Measurements from ENCODE around the gene GPR139.

GRCh38 chr16:20064931-20065330 is 8.8 kb downstream of the GPR139 start:
- TF ChIP-seq KLF17 (tag by site-specific recombination; IDR thresholded peaks at IDR 0.05) (no peak), KLF1 (tag by site-specific recombination; IDR thresholded peaks at IDR 0.05) (no peak), ZNF843 (tag by site-specific recombination; IDR thresholded peaks at IDR 0.05) (no peak)
- TF ChIP-seq, protein P1, sequence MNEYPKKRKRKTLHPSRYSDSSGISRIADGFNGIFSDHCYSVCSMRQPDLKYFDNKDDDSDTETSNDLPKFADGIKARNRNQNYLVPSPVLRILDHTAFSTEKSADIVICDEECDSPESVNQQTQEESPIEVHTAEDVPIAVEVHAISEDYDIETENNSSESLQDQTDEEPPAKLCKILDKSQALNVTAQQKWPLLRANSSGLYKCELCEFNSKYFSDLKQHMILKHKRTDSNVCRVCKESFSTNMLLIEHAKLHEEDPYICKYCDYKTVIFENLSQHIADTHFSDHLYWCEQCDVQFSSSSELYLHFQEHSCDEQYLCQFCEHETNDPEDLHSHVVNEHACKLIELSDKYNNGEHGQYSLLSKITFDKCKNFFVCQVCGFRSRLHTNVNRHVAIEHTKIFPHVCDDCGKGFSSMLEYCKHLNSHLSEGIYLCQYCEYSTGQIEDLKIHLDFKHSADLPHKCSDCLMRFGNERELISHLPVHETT (tag by site-specific recombination; IDR thresholded peaks at IDR 0.05), result no peak
- TF ChIP-seq, protein P2, sequence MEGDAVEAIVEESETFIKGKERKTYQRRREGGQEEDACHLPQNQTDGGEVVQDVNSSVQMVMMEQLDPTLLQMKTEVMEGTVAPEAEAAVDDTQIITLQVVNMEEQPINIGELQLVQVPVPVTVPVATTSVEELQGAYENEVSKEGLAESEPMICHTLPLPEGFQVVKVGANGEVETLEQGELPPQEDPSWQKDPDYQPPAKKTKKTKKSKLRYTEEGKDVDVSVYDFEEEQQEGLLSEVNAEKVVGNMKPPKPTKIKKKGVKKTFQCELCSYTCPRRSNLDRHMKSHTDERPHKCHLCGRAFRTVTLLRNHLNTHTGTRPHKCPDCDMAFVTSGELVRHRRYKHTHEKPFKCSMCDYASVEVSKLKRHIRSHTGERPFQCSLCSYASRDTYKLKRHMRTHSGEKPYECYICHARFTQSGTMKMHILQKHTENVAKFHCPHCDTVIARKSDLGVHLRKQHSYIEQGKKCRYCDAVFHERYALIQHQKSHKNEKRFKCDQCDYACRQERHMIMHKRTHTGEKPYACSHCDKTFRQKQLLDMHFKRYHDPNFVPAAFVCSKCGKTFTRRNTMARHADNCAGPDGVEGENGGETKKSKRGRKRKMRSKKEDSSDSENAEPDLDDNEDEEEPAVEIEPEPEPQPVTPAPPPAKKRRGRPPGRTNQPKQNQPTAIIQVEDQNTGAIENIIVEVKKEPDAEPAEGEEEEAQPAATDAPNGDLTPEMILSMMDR (tag by site-specific recombination; IDR thresholded peaks at IDR 0.05), result no peak
